DMS 273 (cell line): ENCODE data around the gene VTCN1.
A peak's percentile ranks its signal among the peaks of the same experiment; 100 is the strongest.

Experiments used
- DNase-seq: peaks from one replicate; lab custom pipeline; 2025; ENCODE audit not compliant: unreplicated experiment; lab: John Stamatoyannopoulos, UW

VTCN1 gene

DNA sequence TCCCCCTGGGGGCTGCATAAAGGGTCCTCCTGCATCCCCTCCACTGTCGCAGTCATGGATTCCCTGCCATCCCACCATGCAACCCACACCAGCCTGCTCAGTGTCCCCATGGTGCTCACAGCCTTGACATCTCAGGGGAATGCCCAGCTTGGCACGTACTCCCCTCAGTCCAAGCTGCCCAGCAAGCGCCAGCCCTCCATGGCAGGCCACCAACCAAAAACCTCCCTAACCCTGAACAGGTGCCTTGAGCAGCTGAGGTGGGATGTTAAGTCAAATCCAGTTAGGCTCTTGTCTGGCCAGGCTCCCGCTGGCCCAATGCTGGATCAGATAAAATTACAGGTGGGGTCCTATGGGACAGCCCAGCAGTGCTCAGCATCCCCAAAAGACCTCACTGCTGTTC, 341 bp downstream of the VTCN1 start:
- no peak for DNase-seq

- DNase-seq: no peak
These were observed 1.6 kb downstream of the VTCN1 start for GRCh38 chr1:117209094-117209493.

DNA sequence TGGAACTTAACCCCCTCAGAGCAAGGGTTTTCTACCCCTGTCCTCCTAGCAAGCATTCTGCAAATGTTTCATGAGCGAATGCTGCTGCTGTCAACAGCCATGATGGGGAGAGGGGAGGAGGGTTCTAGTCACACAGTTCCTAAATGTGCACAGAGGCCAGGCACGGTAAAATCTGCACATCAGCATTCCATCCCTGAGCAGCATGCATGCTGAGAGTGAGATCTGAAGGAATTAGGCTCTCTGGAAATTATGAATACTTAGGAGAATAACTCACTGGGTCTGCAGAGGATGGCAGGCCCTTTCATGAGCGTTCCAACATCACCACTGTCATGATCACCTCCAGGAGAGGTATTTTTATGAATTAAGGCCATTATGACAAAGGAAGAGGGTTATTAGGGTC, 2.1 kb downstream of the VTCN1 start:
- no peak for DNase-seq

DNA sequence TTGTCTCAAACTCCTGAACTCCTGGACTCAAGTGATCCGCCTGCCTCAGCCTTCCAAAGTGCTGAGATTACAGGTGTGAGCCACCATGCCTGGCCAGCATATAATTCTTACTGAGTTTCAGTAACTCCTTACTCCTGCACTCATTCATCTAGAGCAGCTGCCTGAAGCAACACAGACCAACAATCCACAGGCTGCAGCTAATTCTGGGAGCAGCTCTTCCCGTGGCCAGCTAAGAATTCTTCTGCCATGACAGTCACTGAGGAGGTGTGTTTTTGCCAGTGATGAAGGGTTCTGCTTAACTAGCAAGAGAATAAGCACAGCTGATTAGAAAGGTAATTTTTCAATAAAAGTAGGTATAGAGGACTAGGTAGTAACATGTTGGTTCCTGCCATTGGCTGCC, 5.4 kb downstream of the VTCN1 start:
- DNase-seq: no peak

- no peak for DNase-seq
These were observed 8.9 kb downstream of the VTCN1 start for GRCh38 chr1:117201808-117202207.

DNA sequence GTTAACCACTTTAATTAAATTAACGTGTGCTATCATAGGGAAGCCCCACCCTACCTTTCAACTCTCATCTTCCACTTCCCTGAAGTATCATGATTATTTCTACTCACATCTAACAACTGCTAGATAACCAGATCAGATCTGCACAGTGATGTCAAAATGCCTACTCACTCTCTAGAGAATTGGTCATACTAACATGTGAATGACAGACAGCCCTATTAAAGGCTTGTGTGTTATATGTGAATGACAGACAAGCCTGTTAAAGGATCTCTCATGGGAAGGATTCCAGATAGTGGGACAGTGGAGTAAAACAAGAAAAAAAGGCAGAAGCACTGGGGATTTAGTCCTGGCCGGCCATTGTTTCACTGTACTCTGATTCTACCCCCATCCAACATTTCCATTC, 12.6 kb downstream of the VTCN1 start:
- no peak for DNase-seq

DNA sequence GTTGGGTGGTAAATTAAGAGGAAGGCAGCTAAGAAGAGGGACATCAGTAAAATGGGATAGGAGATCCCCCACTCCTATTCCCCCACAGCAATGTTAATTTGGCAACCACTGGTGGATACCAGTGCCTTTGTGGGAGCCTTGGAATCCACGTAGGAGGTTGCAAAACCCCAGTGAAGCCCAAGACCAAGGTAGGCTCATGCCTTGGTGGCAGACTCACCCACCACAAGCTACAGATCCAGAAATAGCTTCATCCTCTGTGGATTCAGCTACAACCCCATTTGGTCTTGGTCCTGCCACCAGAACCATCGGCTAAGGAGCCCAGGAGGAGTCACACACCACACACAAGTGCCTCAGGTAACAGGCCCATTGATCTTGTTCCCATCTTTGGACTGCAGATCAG, 21.0 kb downstream of the VTCN1 start:
- no peak for DNase-seq

- no peak for DNase-seq
These were observed 21.8 kb downstream of the VTCN1 start for GRCh38 chr1:117188816-117189437.

DNA sequence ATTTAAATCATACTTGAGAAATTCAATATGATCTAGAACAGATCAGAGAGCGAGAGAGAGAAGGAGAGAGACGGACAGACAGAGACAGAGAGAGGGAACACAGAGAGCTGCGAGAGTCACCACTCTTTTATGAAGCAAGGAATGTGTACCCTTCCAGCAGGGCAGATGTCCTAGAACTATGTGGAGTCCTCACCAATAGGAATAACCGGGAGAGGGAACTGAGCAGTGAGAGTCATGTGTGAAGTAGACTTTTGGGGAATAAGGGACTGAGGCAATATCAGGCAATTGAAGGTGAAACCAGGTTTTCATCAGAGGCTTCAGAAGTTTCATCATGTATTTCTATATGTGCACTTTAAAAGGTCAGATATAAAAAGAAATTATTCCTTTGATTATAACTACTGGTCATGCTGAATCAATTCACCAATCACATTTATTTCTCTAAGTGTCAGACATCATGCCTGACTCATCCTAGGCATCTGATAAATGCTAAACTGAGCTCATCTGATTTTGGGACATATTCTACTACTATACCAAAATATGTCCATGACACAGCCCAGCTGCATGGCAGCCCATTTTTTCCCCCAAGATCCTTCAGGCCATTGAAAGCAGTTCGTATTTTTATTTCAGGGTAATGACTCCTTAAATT, 22.4 kb downstream of the VTCN1 start:
- no peak for DNase-seq

DNA sequence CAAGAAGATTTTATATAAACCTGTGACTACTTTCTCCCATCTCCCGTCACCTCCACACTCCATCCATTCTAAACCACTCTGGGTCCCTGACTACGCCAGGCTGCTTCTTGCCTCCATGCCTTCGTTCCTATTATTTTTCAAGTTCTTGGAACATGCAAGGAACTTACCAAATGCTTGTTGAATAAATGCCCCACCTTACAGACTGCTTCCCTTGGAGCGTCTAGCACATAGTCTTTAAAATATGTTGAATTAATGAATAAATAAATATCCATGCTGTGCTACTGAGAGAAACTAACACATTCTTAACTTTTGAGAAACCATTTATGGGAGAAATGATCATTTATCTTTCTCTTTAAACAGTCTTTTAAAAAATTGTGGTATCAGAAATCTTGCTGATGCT, 27.6 kb downstream of the VTCN1 start:
- DNase-seq: no peak

- no peak for DNase-seq
These were observed 28.4 kb downstream of the VTCN1 start for GRCh38 chr1:117182319-117182718.

DNA sequence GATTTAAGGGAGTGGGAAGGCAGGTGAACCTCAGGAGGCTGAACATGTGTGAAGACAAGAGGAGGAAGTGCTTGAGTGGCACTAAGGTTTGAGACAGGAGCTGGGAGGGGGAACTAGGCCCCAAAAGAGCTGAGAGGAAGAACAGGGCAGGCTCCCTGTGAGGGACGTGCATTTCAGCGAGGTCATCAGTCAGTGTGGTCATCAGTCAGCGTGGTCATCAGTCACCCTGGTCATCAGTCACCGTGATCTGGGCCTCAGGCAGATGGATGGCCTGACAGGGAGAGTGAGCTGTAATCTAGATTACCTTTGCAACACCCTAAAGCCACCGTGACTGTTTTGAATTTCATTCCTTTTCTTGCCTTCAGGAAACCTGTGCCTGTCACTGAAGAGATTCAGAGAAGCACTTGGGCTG, 29.1 kb downstream of the VTCN1 start:
- no peak for DNase-seq

- peak; percentile 15 for DNase-seq
These were observed 30.4 kb downstream of the VTCN1 start for GRCh38 chr1:117180147-117180967.

DNA sequence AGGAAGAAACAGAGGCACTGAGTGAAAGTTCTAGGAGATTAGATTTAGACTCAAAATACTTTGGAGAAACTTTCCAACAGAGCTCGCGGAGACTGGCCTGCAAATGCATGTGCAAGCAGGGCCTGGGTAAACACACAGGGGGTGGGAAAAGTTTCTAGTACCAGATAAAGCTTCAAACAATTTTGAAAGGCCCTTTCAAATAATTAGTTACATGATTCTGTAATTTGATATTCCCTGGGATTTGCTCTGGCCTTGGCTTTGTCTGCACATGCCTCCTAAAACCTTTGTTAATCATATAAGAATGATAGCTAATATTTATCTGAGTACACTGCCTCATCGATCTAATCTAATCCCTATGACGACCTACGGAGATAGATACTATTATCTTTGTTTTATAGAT, 31.3 kb downstream of the VTCN1 start:
- DNase-seq: peak; percentile 40

- DNase-seq: no peak
These were observed 32.0 kb downstream of the VTCN1 start for GRCh38 chr1:117178756-117179155.

DNA sequence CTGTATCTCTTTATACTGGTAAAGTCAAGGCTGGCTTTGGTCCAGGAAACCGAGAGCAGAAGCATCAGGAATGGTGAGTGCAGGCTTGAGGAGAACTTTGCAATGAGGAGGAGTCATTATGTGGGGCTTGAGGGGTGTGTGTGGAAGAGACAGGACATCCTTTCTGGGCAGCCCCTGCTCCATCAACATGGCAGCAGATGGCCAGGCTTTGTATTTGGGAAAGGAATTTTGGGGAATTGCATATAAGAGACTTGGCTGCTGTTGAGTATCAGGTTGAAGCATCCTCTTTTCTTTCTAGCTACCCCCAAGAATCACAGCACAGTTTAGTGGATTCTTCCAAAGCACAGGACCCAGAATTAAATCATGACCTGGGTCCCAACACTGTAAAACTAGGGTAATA, 33.4 kb downstream of the VTCN1 start:
- peak; percentile 39 for DNase-seq

DNA sequence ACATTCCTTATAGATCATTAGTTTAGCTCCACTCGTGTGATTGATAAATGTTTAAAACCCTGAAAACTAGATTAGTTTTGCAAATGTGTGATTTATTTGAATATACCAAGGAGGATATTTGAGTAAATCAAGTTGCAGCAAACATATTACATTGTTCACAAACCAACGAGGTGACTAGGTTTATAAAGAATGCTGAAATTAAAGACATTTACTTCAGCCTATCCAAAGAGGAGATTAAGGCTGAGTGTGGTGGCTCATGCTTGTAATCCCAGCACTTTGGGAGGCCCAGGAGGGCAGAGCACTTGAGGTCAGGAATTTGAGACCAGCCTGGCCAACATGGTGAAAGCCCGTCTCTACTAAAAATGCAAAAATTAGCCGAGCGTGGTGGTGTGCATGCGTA, 34.1 kb downstream of the VTCN1 start:
- DNase-seq: no peak

DNA sequence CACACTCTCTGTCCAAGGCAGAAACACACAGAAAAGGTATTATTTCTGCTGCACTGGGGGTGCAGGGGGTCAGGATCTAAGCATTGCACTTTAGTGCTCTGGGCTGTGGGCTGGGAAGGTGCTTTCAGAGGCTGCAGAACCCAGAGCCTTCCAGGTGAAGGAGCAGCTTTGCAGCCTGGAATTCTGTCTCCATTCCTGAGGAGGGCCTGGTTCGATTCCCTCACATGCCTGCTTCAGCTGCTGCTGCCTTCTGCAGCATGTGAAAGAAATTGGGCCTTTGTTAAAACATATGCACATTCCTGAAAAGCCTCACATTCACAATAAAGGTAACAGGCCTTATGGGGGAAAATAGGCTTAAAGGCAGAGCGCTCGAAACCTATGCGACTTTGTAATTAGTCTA, 35.9 kb downstream of the VTCN1 start:
- DNase-seq: no peak

GRCh38 chr1:117173691-117174090, 37.0 kb downstream of the VTCN1 start:
- DNase-seq: peak; percentile 91

DNA sequence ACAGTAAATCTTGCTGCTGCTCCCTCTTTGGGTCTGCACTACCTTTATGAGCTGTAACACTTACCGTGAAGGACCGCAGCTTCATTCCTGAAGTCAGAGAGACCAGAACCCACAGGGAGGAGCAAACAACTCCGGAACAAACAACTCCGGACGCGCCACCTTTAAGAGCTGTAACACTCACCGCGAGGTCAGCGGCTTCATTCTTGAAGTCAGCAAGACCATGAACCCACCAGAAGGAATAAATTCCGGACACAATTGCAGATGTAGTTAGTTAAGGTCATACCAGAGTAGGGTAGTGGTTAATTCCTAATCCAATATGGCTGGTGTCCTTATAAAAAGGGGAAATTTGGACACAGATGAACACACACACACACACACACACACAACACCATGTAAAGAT, 37.7 kb downstream of the VTCN1 start:
- peak; percentile 54 for DNase-seq

DNA sequence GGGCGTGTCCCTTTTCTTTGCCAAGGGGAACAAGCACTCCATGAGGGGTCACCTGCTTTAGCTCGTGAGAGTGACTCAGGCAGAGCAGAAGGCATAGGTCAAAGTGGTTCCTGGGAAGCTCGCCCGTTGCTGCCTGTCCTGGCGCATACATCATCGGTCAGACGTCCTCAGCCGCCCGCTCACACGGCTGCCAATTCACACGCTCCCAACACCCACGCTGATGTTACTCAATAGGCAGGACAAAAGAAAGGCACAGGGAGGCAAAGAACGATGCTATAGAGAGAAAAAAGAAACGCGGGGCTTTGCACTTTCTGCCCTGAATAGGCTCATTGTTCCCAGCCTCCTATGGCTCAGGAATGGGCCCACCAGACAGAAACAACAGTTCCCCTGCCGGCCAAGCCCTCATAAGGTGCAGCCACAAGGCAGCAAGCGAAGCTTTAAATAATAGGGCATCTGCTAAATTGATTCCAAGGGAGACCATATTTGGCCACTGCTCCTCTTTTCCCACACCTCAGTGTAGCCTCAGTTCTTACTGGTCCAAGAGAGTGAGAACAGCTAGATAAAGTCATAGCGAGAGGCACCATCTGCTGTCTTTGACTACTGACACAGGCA, 38.7 kb downstream of the VTCN1 start:
- DNase-seq: peak; percentile 94
